Astrocyte of the hippocampus (primary cell): ENCODE data around the gene SLK.

Experiments used
- DNase-seq: peaks from one replicate; pipeline ENCODE4 v3.0.0; 2011; ENCODE audit warnings: low read depth, low spot score

The SLK gene

GRCh38 chr10:103990121-103990520 lies 23.2 kb downstream of the SLK start:
- no peak for DNase-seq

GRCh38 chr10:103990531-103990930 lies 23.6 kb downstream of the SLK start:
- DNase-seq, result no peak

GRCh38 chr10:103991393-103992128 lies 24.6 kb downstream of the SLK start:
- DNase-seq, result no peak

- no peak for DNase-seq
These were observed 28.2 kb downstream of the SLK start for GRCh38 chr10:103995134-103995533.

GRCh38 chr10:103998805-103999204 lies 31.9 kb downstream of the SLK start:
- DNase-seq, result no peak

GRCh38 chr10:104002911-104003310 lies 36.0 kb downstream of the SLK start:
- no peak for DNase-seq

GRCh38 chr10:104005172-104005863 lies 38.4 kb downstream of the SLK start:
- DNase-seq, result no peak

GRCh38 chr10:104011904-104012303 lies 45.0 kb downstream of the SLK start:
- no peak for DNase-seq

GRCh38 chr10:104013489-104013888 lies 46.5 kb downstream of the SLK start:
- DNase-seq, result no peak

- DNase-seq, result no peak
These were observed 47.2 kb downstream of the SLK start for GRCh38 chr10:104014176-104014575.

- DNase-seq, result no peak
These were observed 49.7 kb downstream of the SLK start for GRCh38 chr10:104016661-104017060.

GRCh38 chr10:104018471-104018870 lies 51.5 kb downstream of the SLK start:
- no peak for DNase-seq

GRCh38 chr10:104020020-104020419 lies 53.1 kb downstream of the SLK start:
- no peak for DNase-seq

- DNase-seq, result no peak
These were observed 54.3 kb downstream of the SLK start for GRCh38 chr10:104021246-104021645.

GRCh38 chr10:104022026-104022425 lies 55.1 kb downstream of the SLK start:
- no peak for DNase-seq

GRCh38 chr10:104025524-104025923 lies 58.6 kb downstream of the SLK start:
- no peak for DNase-seq

- DNase-seq, result no peak
These were observed 59.8 kb downstream of the SLK start for GRCh38 chr10:104026762-104027161.

- DNase-seq, result peak; percentile 28
These were observed 61.2 kb downstream of the SLK start for GRCh38 chr10:104028146-104028545.

- no peak for DNase-seq
These were observed 62.0 kb downstream of the SLK start for GRCh38 chr10:104028823-104029520.

- DNase-seq, result no peak
These were observed 62.6 kb downstream of the SLK start for GRCh38 chr10:104029521-104029860.

GRCh38 chr10:104031631-104032030 lies 64.7 kb downstream of the SLK start:
- DNase-seq, result no peak

GRCh38 chr10:104032144-104032775 lies 65.3 kb downstream of the SLK start:
- DNase-seq, result peak; percentile 41
